ENCODE measurements around the gene TROAP.
A peak's percentile ranks its signal among the peaks of the same experiment; 100 is the strongest.
"Not testable (repeated sequence)": the region's sequence is repeated elsewhere in the genome, so short reads cannot be mapped to it uniquely, and the experiment has no call there.

The TROAP gene

DNA sequence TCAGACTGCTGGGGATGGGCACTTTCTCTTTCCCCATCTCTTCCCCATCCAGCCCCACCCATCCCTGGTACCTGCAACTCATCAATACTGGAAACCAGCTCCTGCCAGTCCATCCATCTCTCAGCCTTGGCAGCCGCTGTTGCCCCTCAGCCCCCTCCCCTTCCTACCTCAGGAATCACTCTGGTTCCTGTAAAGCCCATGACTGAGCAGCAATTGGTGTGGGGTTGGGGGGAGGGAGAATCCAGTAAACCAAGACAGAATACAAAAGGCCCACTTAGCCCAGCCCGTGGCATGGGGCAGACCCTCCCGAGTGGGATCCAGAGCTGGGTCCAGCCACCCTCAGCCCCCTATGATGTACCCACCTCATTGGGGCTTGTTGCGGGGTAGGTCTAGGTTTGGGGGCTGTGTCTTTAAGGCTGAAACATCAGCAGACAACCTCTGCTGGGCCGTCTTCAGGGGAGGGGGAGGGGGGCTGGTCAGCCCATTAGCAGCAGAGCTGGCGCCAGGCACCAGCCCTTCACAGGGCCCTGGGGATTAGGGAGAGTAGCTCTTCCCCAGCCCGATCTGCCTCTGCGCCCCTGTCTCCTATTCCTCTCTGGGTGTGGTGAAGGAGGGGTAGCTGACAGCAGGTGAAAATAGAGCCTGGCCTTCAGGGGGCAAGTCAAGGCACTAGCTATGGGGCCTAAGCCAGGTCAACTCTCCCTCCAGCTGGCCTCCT lies 28.8 kb upstream of the TROAP start:
- DNase-seq (ENCODE audit: low read depth in 2 of 2) = no peak

DNA sequence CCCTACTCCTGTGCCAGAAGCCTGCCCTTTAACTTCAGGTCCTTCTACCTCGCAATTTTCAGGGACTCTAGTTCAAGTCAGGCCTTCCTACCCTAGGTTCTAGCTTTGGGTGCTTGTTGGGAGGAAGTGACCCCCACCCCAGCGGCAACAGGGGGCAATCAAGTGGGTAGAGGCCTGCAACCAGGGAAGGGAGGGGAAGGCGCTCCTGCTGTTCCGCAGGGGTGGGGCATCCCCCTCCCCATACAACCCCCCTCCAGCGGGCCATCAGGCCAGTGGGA lies 28.3 kb upstream of the TROAP start:
- no peak for DNase-seq (ENCODE audit: low read depth in 2 of 2)

DNA sequence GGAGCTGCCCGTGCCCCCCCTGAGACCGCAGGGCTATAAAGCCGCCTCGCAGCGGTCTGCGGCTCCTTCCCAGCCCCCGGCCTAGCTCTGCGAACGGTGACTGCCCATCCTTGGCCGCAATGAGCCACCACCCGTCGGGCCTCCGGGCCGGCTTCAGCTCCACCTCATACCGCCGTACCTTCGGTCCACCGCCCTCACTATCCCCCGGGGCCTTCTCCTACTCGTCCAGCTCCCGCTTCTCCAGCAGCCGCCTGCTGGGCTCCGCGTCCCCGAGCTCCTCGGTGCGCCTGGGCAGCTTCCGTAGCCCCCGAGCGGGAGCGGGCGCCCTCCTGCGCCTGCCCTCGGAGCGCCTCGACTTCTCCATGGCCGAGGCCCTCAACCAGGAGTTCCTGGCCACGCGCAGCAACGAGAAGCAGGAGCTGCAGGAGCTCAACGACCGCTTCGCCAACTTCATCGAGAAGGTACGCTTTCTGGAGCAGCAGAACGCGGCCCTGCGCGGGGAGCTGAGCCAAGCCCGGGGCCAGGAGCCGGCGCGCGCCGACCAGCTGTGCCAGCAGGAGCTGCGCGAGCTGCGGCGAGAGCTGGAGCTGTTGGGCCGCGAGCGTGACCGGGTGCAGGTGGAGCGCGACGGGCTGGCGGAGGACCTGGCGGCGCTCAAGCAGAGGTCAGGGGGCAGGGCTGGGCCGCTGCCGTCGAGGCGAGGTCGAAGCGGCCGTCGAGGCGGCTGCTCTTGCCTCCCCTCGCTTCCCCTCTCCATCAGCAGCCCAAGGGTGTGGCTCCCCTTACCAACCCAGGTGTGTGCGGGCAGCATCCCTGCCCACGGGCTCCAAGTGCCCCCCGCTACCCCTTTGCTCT lies 27.7 kb upstream of the TROAP start, which contains the start of gene PRPH:
Gene PRPH, plus strand, starts transcription at position 66 of the 855 bp plus-strand sequence. Its CDS starts 54 bp downstream, at position 120.
- DNase-seq (ENCODE audit: low read depth in 2 of 2) = no peak

DNA sequence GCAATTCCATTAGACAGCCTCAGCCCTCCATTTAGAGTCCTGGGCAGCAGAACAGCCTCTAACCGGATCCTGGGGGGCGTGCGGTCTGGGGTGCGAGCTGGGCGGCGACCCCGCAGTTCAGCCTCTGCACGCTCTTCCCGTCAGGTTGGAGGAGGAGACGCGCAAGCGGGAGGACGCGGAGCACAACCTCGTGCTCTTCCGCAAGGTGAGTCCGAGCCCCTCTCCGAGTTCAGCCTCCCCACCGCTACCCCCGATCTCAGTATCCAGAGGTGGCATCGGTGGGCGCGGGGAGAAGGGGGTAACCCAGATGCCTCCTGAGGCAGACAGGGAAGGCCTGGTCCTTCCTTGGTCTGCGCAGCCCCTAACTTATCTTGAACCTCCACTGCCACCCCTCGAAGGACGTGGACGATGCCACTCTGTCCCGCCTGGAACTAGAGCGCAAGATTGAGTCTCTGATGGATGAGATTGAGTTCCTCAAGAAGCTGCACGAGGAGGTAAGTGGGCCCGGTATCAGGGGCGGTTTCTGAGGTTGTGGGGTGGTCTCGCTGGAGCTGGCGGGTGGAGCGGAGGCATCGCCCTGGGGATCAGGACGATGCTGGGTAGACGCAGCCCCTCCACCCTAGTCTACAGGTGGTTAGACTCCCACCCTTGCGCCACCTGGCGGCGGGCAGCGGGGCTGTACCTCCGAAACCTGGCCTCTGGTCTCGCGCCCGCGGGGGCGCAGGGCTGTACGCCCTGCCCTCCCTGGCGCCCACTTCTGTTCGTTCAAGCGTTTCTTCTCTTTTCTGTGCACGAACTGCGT lies 26.8 kb upstream of the TROAP start:
- peak; percentile 53 to 61 for DNase-seq (ENCODE audit: low read depth in 2 of 2)

- no peak for DNase-seq (ENCODE audit: low read depth in 2 of 2)
Measured at GRCh38 chr12:49296836-49297694, 26.0 kb upstream of the TROAP start.

DNA sequence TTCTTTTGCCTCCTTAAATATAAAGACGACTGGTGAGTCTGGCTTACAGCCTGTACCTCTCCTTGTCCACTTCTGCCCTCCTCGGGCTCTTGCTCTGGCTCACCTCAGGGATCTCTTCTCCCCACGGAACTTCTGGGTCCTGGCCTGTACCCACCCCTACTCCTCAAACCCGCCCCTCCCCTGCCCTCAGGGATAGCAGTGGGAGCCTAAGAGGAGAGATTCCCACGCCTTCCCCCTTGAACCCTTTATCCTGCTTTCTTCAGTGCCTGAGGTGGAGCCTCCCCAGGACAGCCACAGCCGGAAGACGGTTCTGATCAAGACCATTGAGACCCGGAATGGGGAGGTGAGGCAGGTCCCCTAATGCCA lies 25.4 kb upstream of the TROAP start:
- DNase-seq (ENCODE audit: low read depth in 2 of 2) = no peak

DNA sequence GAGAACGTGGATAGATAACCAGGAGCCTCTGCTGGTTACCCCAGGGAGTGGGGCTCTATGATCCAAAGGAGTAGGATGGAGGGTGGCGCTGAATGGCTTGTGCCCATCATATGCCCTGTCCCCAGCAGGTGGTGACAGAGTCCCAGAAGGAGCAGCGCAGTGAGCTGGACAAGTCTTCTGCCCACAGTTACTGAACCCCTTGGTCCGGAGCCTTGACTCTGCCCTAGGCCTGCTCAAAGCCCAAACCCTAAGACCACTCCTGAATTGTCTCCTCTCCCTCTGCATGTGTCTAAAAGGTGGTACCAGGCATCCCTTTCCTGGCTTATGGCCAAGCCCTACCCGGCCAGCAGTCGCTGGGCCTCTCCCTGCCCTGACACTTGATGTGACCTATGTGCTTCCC lies 24.9 kb upstream of the TROAP start:
- DNase-seq (ENCODE audit: low read depth in 2 of 2) = no peak

GRCh38 chr12:49301760-49302159 lies 21.3 kb upstream of the TROAP start:
- no peak for DNase-seq (ENCODE audit: low read depth in 2 of 2)

GRCh38 chr12:49304161-49304560 lies 18.9 kb upstream of the TROAP start:
- DNase-seq (ENCODE audit: low read depth in 2 of 2) = no peak

DNA sequence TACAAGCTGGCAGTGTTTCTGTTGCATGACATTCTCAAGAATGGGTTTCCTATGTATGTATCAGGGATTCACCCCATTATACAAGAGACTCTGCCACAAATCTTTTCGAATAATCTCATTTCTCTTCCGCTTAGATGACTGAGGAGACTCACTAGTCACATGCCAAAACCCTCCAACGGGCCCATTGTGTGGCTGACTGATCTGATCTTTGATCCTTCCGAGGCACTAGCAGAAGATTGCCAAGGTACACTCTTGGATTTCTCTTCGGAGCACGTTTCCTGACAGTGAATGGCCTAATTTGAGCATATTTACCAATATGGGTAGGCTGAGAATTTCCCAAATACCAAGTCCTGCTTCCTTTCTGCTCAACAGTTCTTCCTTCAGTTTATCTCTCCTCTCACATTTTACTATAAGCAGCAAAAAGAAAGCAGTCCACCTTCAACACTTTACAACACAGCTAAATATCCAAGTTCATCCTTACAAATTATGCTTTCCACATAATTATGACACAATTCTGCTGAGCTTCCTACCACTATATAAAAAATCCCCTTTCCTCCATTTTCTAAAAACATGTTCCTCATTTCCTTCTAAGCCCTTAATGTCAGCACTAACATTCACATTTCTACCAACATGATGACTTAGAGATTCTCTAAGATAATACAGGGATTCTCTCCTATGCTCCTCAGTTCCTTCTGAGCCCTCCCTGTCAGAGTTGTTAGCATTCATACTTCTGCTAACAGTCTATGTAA lies 17.1 kb upstream of the TROAP start:
- no peak for DNase-seq (ENCODE audit: low read depth in 2 of 2)

DNA sequence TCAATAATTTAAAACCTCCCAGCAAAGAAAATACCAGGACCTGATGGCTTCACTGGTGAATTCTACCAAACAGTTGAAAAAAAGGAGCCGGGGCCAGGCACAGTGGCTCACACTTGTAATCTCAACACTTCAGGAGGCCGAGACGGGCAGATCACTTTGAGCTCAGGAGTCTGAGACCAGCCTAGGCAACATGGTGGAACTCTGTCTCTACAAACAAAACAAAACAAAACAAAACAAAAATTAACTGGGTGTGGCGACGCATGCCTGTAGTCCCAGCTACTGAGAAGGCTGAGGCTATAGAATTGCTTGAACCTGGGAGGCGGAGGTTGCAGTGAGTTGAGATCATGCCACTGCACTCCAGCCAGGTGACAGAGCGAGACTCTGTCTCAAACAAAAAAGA lies 13.7 kb upstream of the TROAP start:
- DNase-seq (ENCODE audit: low read depth in 2 of 2) = no peak

GRCh38 chr12:49310451-49311000 lies 12.5 kb upstream of the TROAP start:
- DNase-seq (ENCODE audit: low read depth in 2 of 2) = not testable (repeated sequence)

- DNase-seq (ENCODE audit: low read depth in 2 of 2) = no peak
Measured at GRCh38 chr12:49314811-49315210, 8.2 kb upstream of the TROAP start.

- DNase-seq (ENCODE audit: low read depth in 2 of 2) = not testable (repeated sequence)
Measured at GRCh38 chr12:49317118-49317517, 5.9 kb upstream of the TROAP start.

GRCh38 chr12:49320411-49321103 lies 2.5 kb upstream of the TROAP start:
- DNase-seq (ENCODE audit: low read depth in 2 of 2) = not testable (repeated sequence)

- no peak for DNase-seq (ENCODE audit: low read depth in 2 of 2)
Measured at GRCh38 chr12:49322367-49322707, 718 bp upstream of the TROAP start.

- DNase-seq (ENCODE audit: low read depth in 2 of 2) = no peak
Measured at GRCh38 chr12:49323524-49324097, 556 bp downstream of the TROAP start.

GRCh38 chr12:49325606-49326005 lies 2.6 kb downstream of the TROAP start:
- no peak for DNase-seq (ENCODE audit: low read depth in 2 of 2)

GRCh38 chr12:49327368-49327767 lies 4.3 kb downstream of the TROAP start:
- DNase-seq (ENCODE audit: low read depth in 2 of 2) = no peak

DNA sequence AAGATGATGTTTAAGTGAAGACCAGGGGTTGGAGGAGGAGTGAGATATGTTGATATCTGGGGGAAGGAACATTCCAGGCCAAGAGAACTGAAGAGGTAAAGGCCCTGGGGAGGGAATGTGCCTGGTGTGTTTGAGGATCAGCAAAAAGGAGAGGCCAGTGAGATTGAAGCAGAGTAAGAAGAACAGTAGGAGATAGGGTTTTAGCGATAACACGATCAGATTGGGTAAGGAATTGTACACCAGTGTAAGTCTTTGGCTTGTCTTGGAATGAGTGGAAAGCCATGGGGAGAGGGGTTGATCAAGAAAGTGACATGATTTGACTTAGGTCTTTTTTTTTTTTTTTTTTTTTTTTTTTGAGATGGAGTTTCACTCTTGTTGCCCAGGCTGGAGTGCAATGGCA lies 4.8 kb downstream of the TROAP start:
- DNase-seq (ENCODE audit: low read depth in 2 of 2) = no peak
